ENCODE results near the gene TRPC6.

DNA sequence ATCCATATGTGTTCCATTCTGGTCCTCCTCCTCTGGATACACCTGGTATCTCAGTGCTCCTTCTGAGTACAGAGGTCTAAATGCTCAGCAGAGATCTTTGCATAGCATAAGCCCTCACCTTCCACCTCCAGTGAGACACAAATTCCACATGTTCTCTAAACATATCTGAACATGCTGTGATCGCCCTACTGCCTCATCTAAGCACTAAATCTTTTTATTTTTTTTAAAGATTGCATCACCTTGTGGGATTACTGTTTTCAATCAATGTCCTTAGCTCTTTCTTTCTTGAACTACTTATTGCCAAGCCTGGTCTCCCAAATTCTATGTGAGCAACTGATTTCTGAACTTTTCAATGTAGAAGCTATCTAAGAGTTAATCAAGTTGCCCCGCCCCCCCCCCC lies 113.4 kb downstream of the TRPC6 start:
- TF ChIP-seq, protein P1, sequence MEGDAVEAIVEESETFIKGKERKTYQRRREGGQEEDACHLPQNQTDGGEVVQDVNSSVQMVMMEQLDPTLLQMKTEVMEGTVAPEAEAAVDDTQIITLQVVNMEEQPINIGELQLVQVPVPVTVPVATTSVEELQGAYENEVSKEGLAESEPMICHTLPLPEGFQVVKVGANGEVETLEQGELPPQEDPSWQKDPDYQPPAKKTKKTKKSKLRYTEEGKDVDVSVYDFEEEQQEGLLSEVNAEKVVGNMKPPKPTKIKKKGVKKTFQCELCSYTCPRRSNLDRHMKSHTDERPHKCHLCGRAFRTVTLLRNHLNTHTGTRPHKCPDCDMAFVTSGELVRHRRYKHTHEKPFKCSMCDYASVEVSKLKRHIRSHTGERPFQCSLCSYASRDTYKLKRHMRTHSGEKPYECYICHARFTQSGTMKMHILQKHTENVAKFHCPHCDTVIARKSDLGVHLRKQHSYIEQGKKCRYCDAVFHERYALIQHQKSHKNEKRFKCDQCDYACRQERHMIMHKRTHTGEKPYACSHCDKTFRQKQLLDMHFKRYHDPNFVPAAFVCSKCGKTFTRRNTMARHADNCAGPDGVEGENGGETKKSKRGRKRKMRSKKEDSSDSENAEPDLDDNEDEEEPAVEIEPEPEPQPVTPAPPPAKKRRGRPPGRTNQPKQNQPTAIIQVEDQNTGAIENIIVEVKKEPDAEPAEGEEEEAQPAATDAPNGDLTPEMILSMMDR (IDR thresholded peaks at IDR 0.05): no peak
- no peak for TF ChIP-seq POLR2A (IDR thresholded peaks at IDR 0.05)
- TF ChIP-seq POLR2AphosphoS5 (IDR thresholded peaks at IDR 0.05): no peak
- TF ChIP-seq EP300 (IDR thresholded peaks at IDR 0.05): no peak

All from suprapubic skin (tissue), 4 donors.